Measurements from ENCODE around the gene SERPINB10.
"Not testable (repeated sequence)": the region's sequence is repeated elsewhere in the genome, so short reads cannot be mapped to it uniquely, and the experiment has no call there.

Gene SERPINB10

GRCh38 chr18:63894106-63894772 is 13.5 kb upstream of the SERPINB10 start:
- DNase-seq, result no peak

- DNase-seq, result no peak
These were observed 12.6 kb upstream of the SERPINB10 start for GRCh38 chr18:63895190-63895589.

DNA sequence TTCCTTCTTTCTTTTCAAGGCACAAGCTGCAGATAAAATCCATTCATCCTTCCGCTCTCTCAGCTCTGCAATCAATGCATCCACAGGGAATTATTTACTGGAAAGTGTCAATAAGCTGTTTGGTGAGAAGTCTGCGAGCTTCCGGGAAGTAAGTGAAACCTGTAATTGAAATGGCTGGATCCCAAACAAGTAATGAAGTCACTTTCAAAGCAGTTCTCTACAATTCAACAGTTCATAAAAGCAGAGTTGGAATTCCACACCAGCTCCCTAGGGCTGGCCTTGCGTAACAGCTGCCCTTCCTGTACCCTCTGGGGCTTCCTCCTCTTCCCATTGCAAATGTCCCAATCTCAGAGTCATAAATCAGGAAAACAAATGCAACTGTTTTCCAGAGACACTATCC is 10.7 kb upstream of the SERPINB10 start:
- no peak for DNase-seq

DNA sequence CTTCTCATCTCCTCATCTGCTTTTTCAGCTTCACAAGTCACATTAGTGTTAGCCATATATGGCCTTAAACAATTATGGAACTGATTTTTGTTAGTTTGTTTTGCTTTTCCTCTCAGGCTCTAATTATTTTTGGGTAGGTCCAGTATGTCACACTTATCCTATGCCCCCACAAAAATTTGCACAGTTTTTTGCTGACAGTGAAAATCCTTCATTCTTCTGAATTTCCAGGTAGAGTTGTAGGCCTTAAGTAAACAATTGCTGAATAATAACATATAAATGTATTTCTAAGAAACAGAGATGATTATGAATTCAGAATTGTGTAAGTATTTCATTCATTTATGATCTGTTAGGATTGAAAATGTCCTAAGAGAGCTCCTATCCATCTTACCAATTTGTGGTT is 8.6 kb upstream of the SERPINB10 start:
- no peak for DNase-seq

DNA sequence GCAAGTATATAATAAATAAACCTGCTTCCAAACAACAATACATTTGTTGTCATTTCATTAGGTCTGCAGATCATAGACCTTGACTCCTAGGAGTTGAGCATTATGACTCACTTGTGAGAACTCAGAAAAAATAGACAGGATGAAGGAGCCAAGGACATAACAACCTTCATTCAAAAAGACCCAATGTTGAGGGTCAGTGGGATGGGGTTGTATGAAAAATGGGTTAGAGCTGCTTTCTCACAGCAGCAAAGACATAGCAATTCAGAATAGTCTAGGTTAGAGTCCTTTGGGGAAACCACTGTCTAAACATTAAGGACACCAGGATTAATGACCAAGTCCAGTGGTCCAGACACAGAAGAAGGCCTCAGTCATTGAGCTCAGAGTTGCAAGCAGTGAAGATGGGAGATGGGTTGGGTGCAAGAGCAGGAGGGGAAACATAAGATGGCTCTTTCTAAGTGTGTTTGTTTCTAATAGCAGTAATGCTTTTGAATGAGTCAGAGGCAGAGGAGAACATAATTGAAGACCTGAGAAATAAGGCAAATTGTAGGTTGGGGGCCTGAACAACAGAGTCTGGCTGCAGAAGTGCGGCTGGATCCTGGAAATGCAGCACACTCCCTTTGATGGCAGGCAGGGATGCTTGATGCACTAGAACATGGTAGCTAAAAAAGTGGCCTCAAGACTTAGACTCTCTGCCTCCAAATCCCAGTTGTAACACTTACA is 3.7 kb upstream of the SERPINB10 start:
- no peak for DNase-seq

DNA sequence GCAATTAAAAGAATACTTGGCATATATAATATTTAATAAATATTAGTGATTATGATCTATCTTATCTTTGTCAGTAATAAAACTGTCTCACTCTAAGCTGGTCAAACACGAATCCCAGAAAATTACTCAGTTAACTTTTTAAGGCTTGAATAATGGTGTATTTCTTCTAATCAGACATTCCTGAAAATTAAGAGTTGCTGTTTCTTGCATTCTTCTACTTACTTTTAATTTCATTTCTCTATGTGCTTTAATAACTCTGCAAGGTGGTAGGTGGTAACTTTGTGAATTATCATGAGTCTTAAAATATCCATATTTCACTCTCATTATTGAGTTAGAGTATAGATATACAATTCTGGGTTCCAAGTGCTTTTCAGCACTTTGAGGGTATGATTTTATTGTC is 3.1 kb upstream of the SERPINB10 start:
- no peak for DNase-seq

GRCh38 chr18:63905361-63905760 is 2.4 kb upstream of the SERPINB10 start:
- DNase-seq, result no peak

DNA sequence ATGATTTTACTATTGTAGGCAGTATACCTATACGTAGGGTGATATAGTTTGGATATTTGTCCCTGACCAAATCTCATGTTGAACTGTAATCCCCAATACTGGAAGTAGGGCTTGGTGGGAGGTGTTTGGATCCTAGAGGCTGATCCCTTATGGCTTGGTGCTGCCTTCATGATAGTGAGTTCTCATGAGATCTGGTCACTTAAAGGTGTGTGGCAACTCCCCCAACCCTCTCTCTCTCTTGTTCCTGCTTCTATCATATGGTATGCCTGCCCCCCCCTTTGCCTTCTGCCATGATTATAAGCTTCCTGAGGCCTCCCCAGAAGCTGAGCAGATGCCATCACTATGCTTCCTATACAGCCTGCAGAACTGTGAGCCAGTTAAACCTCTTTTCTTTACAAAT is 1.7 kb upstream of the SERPINB10 start:
- no peak for DNase-seq

DNA sequence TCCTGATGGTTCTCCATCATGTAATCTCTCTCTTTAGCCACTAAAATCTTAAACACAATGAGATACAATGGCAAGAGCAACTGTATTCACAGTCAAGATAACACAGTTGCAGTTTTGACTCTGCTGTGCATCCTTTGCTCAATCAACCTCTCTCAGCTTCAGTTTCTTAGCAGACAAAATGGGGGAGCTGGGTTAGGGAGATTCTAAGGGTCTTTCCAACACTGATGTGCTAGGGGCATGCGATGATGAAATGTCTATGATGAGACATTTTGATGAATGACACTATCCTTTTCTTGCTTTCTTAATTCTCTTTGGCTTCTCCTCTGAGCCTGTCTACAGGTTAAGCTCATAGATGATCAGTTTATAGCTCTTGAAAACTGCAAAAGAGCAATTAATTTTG is 1.1 kb downstream of the SERPINB10 start:
- no peak for DNase-seq

DNA sequence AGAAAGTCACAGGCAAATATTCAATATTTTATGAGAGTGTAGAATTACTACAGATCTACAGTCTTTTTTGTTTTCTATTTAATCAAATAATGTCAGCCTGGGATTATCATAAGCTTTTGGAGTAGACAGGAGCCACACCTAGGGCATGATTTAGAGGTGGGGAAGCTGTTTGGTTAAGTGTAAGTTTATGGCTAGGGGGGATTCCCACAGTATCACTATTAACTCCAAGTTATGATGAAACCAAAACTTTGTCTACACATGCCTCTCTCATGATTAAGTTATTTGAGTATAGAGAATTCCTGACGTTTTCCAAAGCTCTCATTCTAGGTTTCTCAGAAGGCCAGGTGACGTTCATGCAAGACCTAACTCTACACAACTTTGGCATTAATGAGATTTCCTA is 2.1 kb downstream of the SERPINB10 start:
- DNase-seq, result no peak

GRCh38 chr18:63917817-63918216 is 10.1 kb downstream of the SERPINB10 start:
- no peak for DNase-seq

GRCh38 chr18:63922049-63922448 is 14.3 kb downstream of the SERPINB10 start:
- DNase-seq, result no peak

- DNase-seq, result no peak
These were observed 16.8 kb downstream of the SERPINB10 start for GRCh38 chr18:63924551-63924950.

DNA sequence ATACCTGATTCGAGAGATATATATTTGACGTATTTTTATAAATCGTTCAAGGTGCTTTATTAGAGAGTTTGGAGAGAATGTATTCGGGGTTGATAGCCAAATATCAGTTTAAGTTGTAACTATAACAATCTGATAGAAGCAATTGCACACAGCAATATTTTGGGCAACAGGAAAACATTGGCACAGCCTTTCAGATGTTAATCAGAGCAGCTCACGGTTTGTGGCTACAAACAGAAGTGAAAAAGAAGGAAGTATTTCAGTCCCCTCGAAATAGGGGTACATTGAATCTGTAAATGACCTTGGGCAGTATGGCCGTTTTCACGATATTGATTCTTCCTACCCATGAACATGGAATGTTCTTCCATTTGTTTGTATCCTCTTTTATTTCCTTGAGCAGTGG is 20.6 kb downstream of the SERPINB10 start:
- no peak for DNase-seq

GRCh38 chr18:63929369-63929768 is 21.6 kb downstream of the SERPINB10 start:
- not testable (repeated sequence) for DNase-seq

- DNase-seq, result no peak
These were observed 23.1 kb downstream of the SERPINB10 start for GRCh38 chr18:63930773-63931354.

DNA sequence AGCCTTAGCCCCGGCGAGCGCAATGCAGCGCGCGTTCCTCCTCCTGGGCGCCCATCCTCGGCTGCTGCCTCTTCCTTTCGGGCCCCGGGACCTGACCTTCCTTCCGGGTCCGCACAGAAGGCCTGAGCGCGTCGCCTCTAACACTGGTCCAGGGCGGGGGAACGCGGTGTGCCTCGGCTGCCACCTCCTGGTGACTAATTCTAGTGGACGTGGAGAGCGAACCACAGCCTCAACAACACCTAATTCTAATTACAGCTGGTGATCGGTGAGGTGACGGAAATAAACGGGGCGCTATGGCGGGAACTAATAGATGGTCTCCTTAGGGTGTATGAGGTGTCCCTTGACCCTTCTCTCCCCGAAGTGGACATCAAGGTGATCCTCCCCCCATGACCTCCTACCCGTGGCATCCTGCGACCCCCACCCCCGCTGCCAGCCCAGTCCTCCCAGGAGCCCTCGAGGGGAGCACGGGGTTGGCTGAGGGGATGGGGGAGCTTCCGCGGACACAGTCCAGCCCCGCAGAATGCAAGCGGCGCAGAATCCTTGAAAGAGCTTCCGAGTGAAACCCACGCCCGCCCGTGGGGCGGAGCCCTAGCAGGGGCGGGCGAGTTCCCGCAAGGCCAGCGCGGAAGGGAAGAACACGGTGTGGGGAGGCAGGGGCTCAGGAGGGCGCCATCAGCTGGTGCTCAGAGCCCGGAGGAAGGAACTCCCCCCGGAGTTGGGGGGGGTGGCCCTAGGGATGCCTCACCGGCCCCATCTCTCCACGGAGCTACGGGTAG is 28.6 kb downstream of the SERPINB10 start:
- peak; percentile 80 for DNase-seq

GRCh38 chr18:63936932-63937393 is 29.2 kb downstream of the SERPINB10 start:
- no peak for DNase-seq

DNA sequence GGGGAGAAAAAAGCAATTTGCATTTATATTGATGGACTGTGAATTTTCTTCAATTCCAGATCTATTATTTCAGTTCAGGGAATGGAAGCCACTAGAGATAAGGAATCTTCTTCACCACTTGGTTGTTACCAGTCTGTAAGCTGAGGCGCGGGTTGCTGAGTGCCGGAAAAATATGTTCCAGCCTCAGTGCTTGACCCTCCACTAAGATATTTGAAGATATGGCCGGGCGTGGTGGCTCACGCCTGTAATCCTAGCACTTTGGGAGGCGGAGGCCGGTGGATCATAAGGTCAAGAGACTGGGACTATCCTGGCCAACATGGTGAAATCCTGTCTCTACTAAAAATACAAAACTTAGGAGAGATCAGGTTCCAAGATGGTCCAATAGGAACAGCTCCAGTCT is 32.2 kb downstream of the SERPINB10 start:
- DNase-seq, result no peak

- not testable (repeated sequence) for DNase-seq
These were observed 32.8 kb downstream of the SERPINB10 start for GRCh38 chr18:63940543-63941050.

DNA sequence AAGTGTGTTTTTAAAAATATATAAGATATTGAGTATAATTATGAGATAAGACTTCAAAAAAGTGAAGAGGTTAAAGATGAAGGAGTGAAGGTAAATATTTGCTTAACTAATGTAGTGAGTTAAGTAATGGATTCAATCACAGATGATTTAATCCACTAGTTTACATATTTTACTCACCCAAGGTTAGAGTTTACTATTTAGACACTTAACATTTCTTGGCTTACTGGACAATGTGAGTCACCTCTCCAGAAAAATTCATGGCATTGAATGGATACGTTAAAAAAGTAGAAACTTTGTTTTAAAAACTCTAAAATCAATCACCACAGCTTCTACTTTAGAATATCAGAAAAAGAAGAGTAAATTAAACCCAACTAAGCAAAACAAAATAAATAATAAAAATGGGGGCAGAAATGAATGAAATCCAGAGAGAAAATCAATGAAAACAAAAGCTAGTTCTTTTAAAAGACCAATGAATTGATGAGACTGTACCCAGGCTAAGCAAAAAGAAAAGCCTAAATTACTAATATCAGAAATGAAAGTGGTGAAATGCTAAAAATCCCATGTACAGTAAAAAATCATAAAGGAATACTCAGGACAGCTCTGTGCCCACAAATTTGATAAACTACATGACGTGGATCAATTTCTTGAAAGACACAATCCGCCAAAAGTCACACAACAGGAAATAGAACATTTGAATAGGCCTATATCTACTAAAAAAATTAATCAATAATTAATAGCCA is 39.5 kb downstream of the SERPINB10 start:
- no peak for DNase-seq

DNA sequence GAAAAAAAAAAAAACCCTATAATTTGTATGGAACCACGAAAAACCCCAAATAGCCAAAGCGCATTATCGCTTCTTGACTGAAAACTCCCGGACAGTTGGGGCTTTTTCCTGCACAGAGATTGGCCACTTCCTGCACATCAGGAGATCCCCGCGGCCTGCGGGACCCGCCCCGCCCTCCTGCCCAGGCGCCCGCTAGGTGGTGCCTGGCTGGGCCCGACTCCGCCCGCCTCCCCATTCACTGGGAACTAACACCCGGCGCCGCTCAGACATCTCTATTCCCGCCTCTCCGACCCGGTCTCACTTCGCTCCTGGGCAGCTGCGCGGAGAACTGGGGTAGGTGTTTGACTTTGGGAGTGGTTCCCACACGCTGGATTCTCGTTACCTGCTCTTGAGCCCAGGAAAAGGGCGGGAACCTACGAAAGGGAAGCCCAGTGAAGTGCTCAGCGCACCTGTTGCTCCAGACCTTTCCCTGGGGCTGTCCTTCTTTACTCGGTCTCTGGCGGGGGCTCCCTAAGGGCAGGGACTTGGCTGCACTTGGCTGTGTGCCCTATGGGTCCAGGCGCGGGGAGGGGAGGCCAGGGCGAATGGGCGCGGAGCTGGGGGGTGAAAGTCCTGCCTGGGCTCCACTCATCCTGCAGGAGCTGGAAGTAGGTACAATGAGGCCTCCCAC is 41.4 kb downstream of the SERPINB10 start, which contains the start of gene HMSD:
Gene HMSD (plus strand): TSS at position 234 of the 670 bp plus-strand sequence. CDS start 4,155 bp downstream, outside the sequence.
- peak; percentile 39 for DNase-seq

Measured in femur (tissue), 1 donor.